GM23338 (cell line): Measurements from ENCODE around the gene DSCAML1. TPM values are rescaled to one million over a fixed set of nuclear protein-coding genes. Genes with fewer than 3 reads are reported as not detected.
A peak's percentile ranks its signal among the peaks of the same experiment; 100 is the strongest.

Experiments used
- ATAC-seq: fragments of 200-7000 bp; cut with Tn5 transposase; 3 replicates; pipeline ENCODE4 v1.9.1; 2020
- DNase-seq: peaks from one replicate; pipeline ENCODE4 v3.0.0-alpha.2; 2015; ENCODE audit warnings: low spot score
- H2AFZ ChIP-seq: fragments of 200-600 bp; sonication (generic); 2 replicates; pipeline ENCODE4 v1.8.0; 2016; ENCODE audit warnings: antibody characterized with exemption, mild to moderate bottlenecking, moderate library complexity
- H3F3A ChIP-seq: fragments of 200-600 bp; sonication (generic); replicated peaks from 2 replicates; pipeline ENCODE4 v1.8.0; 2017; ENCODE audit warnings: antibody characterized with exemption, mixed run types, low read depth
- H3K27ac ChIP-seq: fragments of 200-600 bp; sonication (generic); 2 replicates; pipeline ENCODE4 v1.6.1; 2016; ENCODE audit warnings: low read depth
- H3K27me3 ChIP-seq: fragments of 200-600 bp; sonication (generic); 2 replicates; pipeline ENCODE4 v1.8.0; 2016; ENCODE audit warnings: mild to moderate bottlenecking, mixed run types, moderate library complexity; ENCODE audit not compliant: insufficient read depth
- H3K36me3 ChIP-seq: fragments of 200-600 bp; sonication (generic); 2 replicates; pipeline ENCODE4 v1.8.0; 2016; ENCODE audit warnings: mild to moderate bottlenecking; ENCODE audit not compliant: insufficient read depth
- H3K4me1 ChIP-seq: fragments of 200-600 bp; sonication (generic); 2 replicates; pipeline ENCODE4 v1.8.0; 2016; ENCODE audit warnings: mild to moderate bottlenecking, moderate library complexity; ENCODE audit not compliant: insufficient read depth
- H3K4me2 ChIP-seq: fragments of 200-600 bp; sonication (generic); 2 replicates; pipeline ENCODE4 v1.7.1; 2017; ENCODE audit warnings: mixed run types
- H3K4me3 ChIP-seq: fragments of 200-600 bp; sonication (generic); 2 replicates; pipeline ENCODE4 v1.6.1; 2016; ENCODE audit warnings: mixed run types
- H3K79me2 ChIP-seq: fragments of 200-600 bp; sonication (generic); replicated peaks from 2 replicates; pipeline ENCODE4 v1.8.0; 2017; ENCODE audit warnings: mild to moderate bottlenecking; ENCODE audit not compliant: insufficient read depth
- H3K9me2 ChIP-seq: fragments of 200-600 bp; sonication (generic); 2 replicates; pipeline ENCODE4 v1.8.0; 2017; ENCODE audit not compliant: insufficient read depth
- H4K20me1 ChIP-seq: fragments of 200-600 bp; sonication (generic); replicated peaks from 2 replicates; pipeline ENCODE4 v1.8.0; 2017; ENCODE audit warnings: mild to moderate bottlenecking; ENCODE audit not compliant: insufficient read depth
- H3K27ac Mint-ChIP-seq: 2 replicates; pipeline ENCODE4 v1.8.0; 2020; ENCODE audit warnings: inconsistent platforms, mild to moderate bottlenecking, moderate library complexity, mixed read lengths
- H3K27me3 Mint-ChIP-seq: 3 replicates; pipeline ENCODE4 v1.8.0; 2022; ENCODE audit warnings: low read depth, mild to moderate bottlenecking, moderate library complexity, mixed read lengths, inconsistent platforms; ENCODE audit not compliant: insufficient read depth, poor library complexity
- H3K36me3 Mint-ChIP-seq: 3 replicates; pipeline ENCODE4 v1.8.0; 2021; ENCODE audit warnings: low read depth, mild to moderate bottlenecking, inconsistent platforms, moderate library complexity, mixed read lengths
- H3K4me1 Mint-ChIP-seq: 3 replicates; pipeline ENCODE4 v1.8.0; 2020; ENCODE audit warnings: mild to moderate bottlenecking, inconsistent platforms, mixed read lengths
- H3K4me3 Mint-ChIP-seq: 3 replicates; pipeline ENCODE4 v1.8.0; 2021; ENCODE audit warnings: moderate library complexity, mild to moderate bottlenecking, inconsistent platforms, mixed read lengths
- H3K9me3 Mint-ChIP-seq: 3 replicates; pipeline ENCODE4 v1.8.0; 2020; ENCODE audit warnings: moderate library complexity, mild to moderate bottlenecking, inconsistent platforms, mixed read lengths
- CREB1 ChIP-seq: fragments of 250-450 bp; sonication (Bioruptor Pico); IDR thresholded peaks from 2 replicates; pipeline ENCODE4 v1.5.0; 2020; ENCODE audit warnings: low read depth, mild to moderate bottlenecking, moderate library complexity
- ETS1 ChIP-seq: IDR thresholded peaks from 2 replicates; pipeline ENCODE4 v1.6.1; 2016; ENCODE audit warnings: antibody characterized with exemption
- EZH2 ChIP-seq: fragments of 200-600 bp; sonication (generic); IDR thresholded peaks from one replicate; pipeline ENCODE4 v1.8.0; 2017; ENCODE audit warnings: antibody characterized with exemption, mild to moderate bottlenecking, low read depth; ENCODE audit not compliant: unreplicated experiment
- EZH2phosphoT487 ChIP-seq: fragments of 200-600 bp; sonication (generic); IDR thresholded peaks from one replicate; pipeline ENCODE4 v1.8.1; 2018; ENCODE audit warnings: antibody characterized with exemption; ENCODE audit not compliant: unreplicated experiment
- JUNB ChIP-seq: IDR thresholded peaks from one replicate; pipeline ENCODE4 v1.6.1; 2016; ENCODE audit warnings: antibody characterized with exemption; ENCODE audit not compliant: unreplicated experiment
- NANOG ChIP-seq: IDR thresholded peaks from 2 replicates; pipeline ENCODE4 v1.6.1; 2016; ENCODE audit warnings: antibody characterized with exemption, borderline replicate concordance
- POLR2AphosphoS5 ChIP-seq: IDR thresholded peaks from 2 replicates; pipeline ENCODE4 v1.6.1; 2016; ENCODE audit warnings: antibody characterized with exemption, low read depth
- STAT1 ChIP-seq: IDR thresholded peaks from one replicate; pipeline ENCODE4 v1.6.1; 2016; ENCODE audit warnings: antibody characterized with exemption; ENCODE audit not compliant: unreplicated experiment
- ZNF114 ChIP-seq: fragments of 250-450 bp; sonication (Bioruptor Pico); IDR thresholded peaks from 2 replicates; pipeline ENCODE4 v1.5.0; 2020; ENCODE audit warnings: mild to moderate bottlenecking, moderate library complexity
- ZNF331 ChIP-seq: fragments of 250-450 bp; sonication (Bioruptor Pico); IDR thresholded peaks from 2 replicates; pipeline ENCODE4 v1.5.0; 2020; ENCODE audit warnings: low read depth, mild to moderate bottlenecking, moderate library complexity
- ZNF462 ChIP-seq: fragments of 250-450 bp; sonication (Bioruptor Pico); IDR thresholded peaks from 2 replicates; pipeline ENCODE4 v1.5.0; 2020; ENCODE audit warnings: mild to moderate bottlenecking, moderate library complexity
- polyA plus RNA-seq: library from polyadenylated mRNA; unstranded; fragments of >200 nt; fragmentation: Nextera tagmentation; extraction: Ambion mirVana; gene quantifications from 2 replicates; pipeline ENCODE4 v1.2.1, GENCODE V29; 2016
- total RNA-seq: library from RNA; depleted of rRNA; stranded (reverse); fragments of >200 nt; shearing (Covaris generic); gene quantifications from 2 replicates; pipeline ENCODE4 v1.2.3, GENCODE V29; 2014
- TF ChIP-seq, protein P1 (sequence below): IDR thresholded peaks from one replicate; pipeline ENCODE4 v1.6.1; 2018; ENCODE audit warnings: antibody characterized with exemption; ENCODE audit not compliant: unreplicated experiment
- TF ChIP-seq, protein P2 (sequence below), 2 experiments: fragments of 200-600 bp in 1 of 2; sonication (generic) in 1 of 2; conservative IDR thresholded peaks; 2 replicates each; pipeline versions ENCODE4 v1.5.1 to v1.6.1; 2016 to 2017; ENCODE audit warnings: antibody characterized with exemption in 2 of 2, low read depth in 2 of 2, mild to moderate bottlenecking in 2 of 2, moderate library complexity in 1 of 2

The DSCAML1 gene
- total and polyA plus RNA-seq, 2 experiments from 2014 or later: 0.17 TPM; not detected in 1

GRCh38 chr11:117670924-117671323 is 126.1 kb downstream of the DSCAML1 start:
- peaks cover 59% of the 10 kb centered on the region for H3K4me1 Mint-ChIP-seq
- Histone ChIP-seq H3K4me2 (peak overlapping the region; percentile 64), H3K27me3 (no peaks in the 10 kb centered on the region), H3K36me3 (no peaks in the 10 kb centered on the region), H3K27ac (no peak overlapping the region), H3K4me1 (peaks cover 21% of the 10 kb centered on the region), H2AFZ (no peak overlapping the region), H3F3A (0 out of 2 replicates have a peak, but pooled peaks cover 6% of the 10 kb centered on the region), H3K9me2 (no peaks in the 10 kb centered on the region), H3K4me3 (no peak overlapping the region), H3K79me2 (no peaks in the 10 kb centered on the region), H4K20me1 (no peaks in the 10 kb centered on the region)
- H3K36me3 Mint-ChIP-seq: no peaks in the 10 kb centered on the region
- TF ChIP-seq NANOG: no peak
- TF ChIP-seq, protein P1, sequence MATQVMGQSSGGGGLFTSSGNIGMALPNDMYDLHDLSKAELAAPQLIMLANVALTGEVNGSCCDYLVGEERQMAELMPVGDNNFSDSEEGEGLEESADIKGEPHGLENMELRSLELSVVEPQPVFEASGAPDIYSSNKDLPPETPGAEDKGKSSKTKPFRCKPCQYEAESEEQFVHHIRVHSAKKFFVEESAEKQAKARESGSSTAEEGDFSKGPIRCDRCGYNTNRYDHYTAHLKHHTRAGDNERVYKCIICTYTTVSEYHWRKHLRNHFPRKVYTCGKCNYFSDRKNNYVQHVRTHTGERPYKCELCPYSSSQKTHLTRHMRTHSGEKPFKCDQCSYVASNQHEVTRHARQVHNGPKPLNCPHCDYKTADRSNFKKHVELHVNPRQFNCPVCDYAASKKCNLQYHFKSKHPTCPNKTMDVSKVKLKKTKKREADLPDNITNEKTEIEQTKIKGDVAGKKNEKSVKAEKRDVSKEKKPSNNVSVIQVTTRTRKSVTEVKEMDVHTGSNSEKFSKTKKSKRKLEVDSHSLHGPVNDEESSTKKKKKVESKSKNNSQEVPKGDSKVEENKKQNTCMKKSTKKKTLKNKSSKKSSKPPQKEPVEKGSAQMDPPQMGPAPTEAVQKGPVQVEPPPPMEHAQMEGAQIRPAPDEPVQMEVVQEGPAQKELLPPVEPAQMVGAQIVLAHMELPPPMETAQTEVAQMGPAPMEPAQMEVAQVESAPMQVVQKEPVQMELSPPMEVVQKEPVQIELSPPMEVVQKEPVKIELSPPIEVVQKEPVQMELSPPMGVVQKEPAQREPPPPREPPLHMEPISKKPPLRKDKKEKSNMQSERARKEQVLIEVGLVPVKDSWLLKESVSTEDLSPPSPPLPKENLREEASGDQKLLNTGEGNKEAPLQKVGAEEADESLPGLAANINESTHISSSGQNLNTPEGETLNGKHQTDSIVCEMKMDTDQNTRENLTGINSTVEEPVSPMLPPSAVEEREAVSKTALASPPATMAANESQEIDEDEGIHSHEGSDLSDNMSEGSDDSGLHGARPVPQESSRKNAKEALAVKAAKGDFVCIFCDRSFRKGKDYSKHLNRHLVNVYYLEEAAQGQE: no peak
- TF ChIP-seq, protein P2, sequence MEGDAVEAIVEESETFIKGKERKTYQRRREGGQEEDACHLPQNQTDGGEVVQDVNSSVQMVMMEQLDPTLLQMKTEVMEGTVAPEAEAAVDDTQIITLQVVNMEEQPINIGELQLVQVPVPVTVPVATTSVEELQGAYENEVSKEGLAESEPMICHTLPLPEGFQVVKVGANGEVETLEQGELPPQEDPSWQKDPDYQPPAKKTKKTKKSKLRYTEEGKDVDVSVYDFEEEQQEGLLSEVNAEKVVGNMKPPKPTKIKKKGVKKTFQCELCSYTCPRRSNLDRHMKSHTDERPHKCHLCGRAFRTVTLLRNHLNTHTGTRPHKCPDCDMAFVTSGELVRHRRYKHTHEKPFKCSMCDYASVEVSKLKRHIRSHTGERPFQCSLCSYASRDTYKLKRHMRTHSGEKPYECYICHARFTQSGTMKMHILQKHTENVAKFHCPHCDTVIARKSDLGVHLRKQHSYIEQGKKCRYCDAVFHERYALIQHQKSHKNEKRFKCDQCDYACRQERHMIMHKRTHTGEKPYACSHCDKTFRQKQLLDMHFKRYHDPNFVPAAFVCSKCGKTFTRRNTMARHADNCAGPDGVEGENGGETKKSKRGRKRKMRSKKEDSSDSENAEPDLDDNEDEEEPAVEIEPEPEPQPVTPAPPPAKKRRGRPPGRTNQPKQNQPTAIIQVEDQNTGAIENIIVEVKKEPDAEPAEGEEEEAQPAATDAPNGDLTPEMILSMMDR (conservative IDR thresholded peaks at IDR 0.05; ENCODE audit: low read depth in 2 of 2): no peak
- TF ChIP-seq ZNF331 (CRISPR knock-in tag): no peak
- no peak for TF ChIP-seq POLR2AphosphoS5
- TF ChIP-seq EZH2: no peak
- TF ChIP-seq ZNF114 (CRISPR knock-in tag): no peak
- TF ChIP-seq STAT1: no peak
- TF ChIP-seq EZH2phosphoT487: no peak
- TF ChIP-seq ETS1: no peak
- no peak for TF ChIP-seq ZNF462 (CRISPR knock-in tag)
- no peak for TF ChIP-seq JUNB
- no peak for TF ChIP-seq CREB1
- no peaks in the 10 kb centered on the region for H3K9me3 Mint-ChIP-seq
- H3K4me3 Mint-ChIP-seq: peak overlapping the region; percentile 47; the same call in 2 of the 3 replicates
- peaks cover 9% of the 10 kb centered on the region for H3K27me3 Mint-ChIP-seq
- no peak overlapping the region for H3K27ac Mint-ChIP-seq
- DNase-seq: peak; percentile 78
- peak; percentile 93 for ATAC-seq
